ENCODE data around the gene SYT1. TPM values are rescaled to one million over a fixed set of nuclear protein-coding genes. Genes with fewer than 3 reads are reported as not detected.

SYT1 gene
- total and polyA plus RNA-seq, 2 of the 4 experiments (the other 2 are of a cell fraction), result 2.8 to 3.0 TPM

DNA sequence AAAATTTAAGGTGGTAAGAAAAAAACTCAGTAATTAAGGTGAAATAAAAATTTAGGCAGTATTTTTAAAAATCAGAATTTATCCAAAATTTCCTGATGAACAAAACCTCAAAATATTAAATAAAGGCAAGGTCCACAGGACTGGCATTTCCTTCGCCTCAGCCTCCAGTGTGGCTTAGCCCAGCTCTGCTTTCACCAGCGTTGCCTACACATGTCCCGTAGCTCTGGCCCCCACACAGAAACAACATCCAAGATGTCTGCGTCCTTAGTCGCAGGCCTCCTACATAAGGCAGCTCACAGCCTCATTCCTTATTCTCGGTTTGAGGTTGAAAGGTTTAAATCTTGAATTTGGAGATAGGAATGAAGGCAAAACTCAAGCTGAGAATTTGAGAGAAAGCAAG, 274.3 kb downstream of the SYT1 start:
- WGBS, 2 experiments (ENCODE audit: extremely low coverage in 2 of 2, insufficient read length in 1 of 2), result no CpG with 5 or more reads among the region's 6 CpGs

More for the DNA sequence above, 274.3 kb downstream of the SYT1 start:
- BruUV-seq (replicated peaks), result no TSS peak
- in situ Hi-C loops (cut with MboI; ENCODE audit: low sequenced_read_pairs) (no loop called here), intact Hi-C loops (cut with micrococcal nuclease) (no loop called here), dilution Hi-C loops (cut with HindIII; ENCODE audit: low sequenced_read_pairs, unreplicated experiment) (no loop called here)
- Histone ChIP-seq H4K5ac (ENCODE audit: low read depth, low read length) (no peak overlapping the region), H3K9me1 (ENCODE audit: insufficient read depth, low read length) (no peaks in the 10 kb centered on the region), H3K27ac (ENCODE audit: insufficient read depth, low read length) (no peak overlapping the region), H3K4me1 (ENCODE audit: control insufficient read depth, insufficient read depth, low read length) (no peaks in the 10 kb centered on the region), H4K20me1 (ENCODE audit: insufficient read depth, low read length) (no peaks in the 10 kb centered on the region), H3K18ac (ENCODE audit: low read depth, low read length) (no peak overlapping the region), H4K91ac (ENCODE audit: insufficient read depth, low read depth, low read length) (no peak overlapping the region), H3K36me3 (ENCODE audit: control insufficient read depth, insufficient read depth, low read length) (no peaks in the 10 kb centered on the region), H3K27me3 (ENCODE audit: control insufficient read depth, insufficient read depth, low read length) (no peaks in the 10 kb centered on the region), H2BK20ac (ENCODE audit: low read depth, low read length) (no peak overlapping the region), H2BK5ac (ENCODE audit: low read depth, low read length, poor library complexity, severe bottlenecking) (no peak overlapping the region), H2AK9ac (replicated peaks; ENCODE audit: low read depth, low read length, poor library complexity) (no peak overlapping the region), H3K79me1 (ENCODE audit: low read depth in 1 of 2, low read length in 2 of 2) (no peaks in the 10 kb centered on the region), H3K23ac (ENCODE audit: low read depth, low read length) (no peak overlapping the region), H3K14ac (replicated peaks; ENCODE audit: low read depth, low read length) (no peak overlapping the region), H3K9ac (ENCODE audit: low read depth, low read length) (no peak overlapping the region), H2AK5ac (ENCODE audit: low read depth, low read length) (no peak overlapping the region), H2BK15ac (ENCODE audit: low read depth, low read length) (no peak overlapping the region), H3K4ac (ENCODE audit: low read depth, low read length) (no peak overlapping the region), H3K9me3 (ENCODE audit: control insufficient read depth, insufficient read depth, low read length) (no peaks in the 10 kb centered on the region), H3K56ac (ENCODE audit: extremely low read depth, insufficient read depth, low read length) (no peak overlapping the region), H2BK120ac (ENCODE audit: low read depth, low read length) (no peak overlapping the region), H3K4me3 (ENCODE audit: insufficient read depth, low read depth, low read length) (no peak overlapping the region), H2AFZ (replicated peaks; ENCODE audit: low read length, poor library complexity) (no peak overlapping the region), H3K4me2 (ENCODE audit: low read depth, low read length) (no peak overlapping the region), H4K8ac (ENCODE audit: low read depth in 2 of 2, low read length in 2 of 2) (no peak overlapping the region)
- TF ChIP-seq NFE2L2 (IDR thresholded peaks at IDR 0.05; ENCODE audit: low read depth, low read length), result no peak
- CTCF ChIA-PET, result interaction anchor here (1.3 kb wide), 1 partner anchor 235 kb away, joined by 3 read pairs; no protein-coding TSS in a partner anchor
- POLR2A ChIA-PET (ENCODE audit: unreplicated experiment), result no interaction called here
- ATAC-seq (ENCODE audit: low read depth), result no peak
- DNase-seq, result no peak
